Smooth muscle cell (in vitro differentiated cells): ENCODE data around the gene PGA5. TPM values are rescaled to one million over a fixed set of nuclear protein-coding genes. Genes with fewer than 3 reads are reported as not detected.

Experiments used
- DNase-seq: peaks from one replicate; lab custom pipeline; 2025; ENCODE audit not compliant: unreplicated experiment; lab: John Stamatoyannopoulos, UW
- H2AFZ ChIP-seq: fragments of 200-600 bp; sonication (generic); 2 replicates; pipeline ENCODE4 v1.6.0; 2016; ENCODE audit warnings: antibody characterized with exemption, low read depth, mild to moderate bottlenecking
- H3F3A ChIP-seq: fragments of 200-600 bp; sonication (generic); 2 replicates; pipeline ENCODE4 v1.6.0; 2017; ENCODE audit warnings: antibody characterized with exemption, low read depth
- H3K27ac ChIP-seq: fragments of 200-600 bp; sonication (generic); 2 replicates; pipeline ENCODE4 v1.5.1; 2016; ENCODE audit warnings: low read depth, mild to moderate bottlenecking
- H3K27me3 ChIP-seq: fragments of 200-600 bp; sonication (generic); 2 replicates; pipeline ENCODE4 v1.6.1; 2016; ENCODE audit warnings: low read depth, mild to moderate bottlenecking
- H3K36me3 ChIP-seq: fragments of 200-600 bp; sonication (generic); 2 replicates; pipeline ENCODE4 v1.5.1; 2016; ENCODE audit warnings: low read depth
- H3K4me1 ChIP-seq: fragments of 200-600 bp; sonication (generic); 2 replicates; pipeline ENCODE4 v1.5.1; 2016; ENCODE audit warnings: low read depth
- H3K4me2 ChIP-seq: fragments of 200-600 bp; sonication (generic); 2 replicates; pipeline ENCODE4 v1.6.0; 2016; ENCODE audit warnings: mild to moderate bottlenecking
- H3K4me3 ChIP-seq: fragments of 200-600 bp; sonication (generic); 2 replicates; pipeline ENCODE4 v1.5.1; 2016; ENCODE audit warnings: mild to moderate bottlenecking
- H3K79me2 ChIP-seq: fragments of 200-600 bp; sonication (generic); 2 replicates; pipeline ENCODE4 v1.6.0; 2016; ENCODE audit warnings: low read depth, mild to moderate bottlenecking
- H3K9ac ChIP-seq: fragments of 200-600 bp; sonication (generic); 2 replicates; pipeline ENCODE4 v1.6.0; 2016; ENCODE audit warnings: low read depth
- H3K9me3 ChIP-seq: fragments of 200-600 bp; sonication (generic); replicated peaks from 2 replicates; pipeline ENCODE4 v1.5.1; 2016; ENCODE audit warnings: low read depth
- H4K20me1 ChIP-seq: fragments of 200-600 bp; sonication (generic); 2 replicates; pipeline ENCODE4 v1.6.0; 2016; ENCODE audit warnings: low read depth
- CTCF ChIP-seq: fragments of 200-600 bp; sonication (generic); IDR thresholded peaks from 2 replicates; pipeline ENCODE4 v1.5.1; 2017; ENCODE audit warnings: borderline replicate concordance, mild to moderate bottlenecking, antibody characterized with exemption; ENCODE audit not compliant: insufficient read depth, poor library complexity, severe bottlenecking
- whole genome bisulfite sequencing: methylation state at CpG from one replicate; pipeline ENCODE4 v1.1.7; 2016; ENCODE audit warnings: low lambda C conversion rate; 5-methylcytosine and 5-hydroxymethylcytosine counted together
- polyA plus RNA-seq: library from polyadenylated mRNA; unstranded; fragments of >200 nt; fragmentation: Nextera tagmentation; extraction: Ambion mirVana; gene quantifications from 2 replicates; pipeline ENCODE4 v1.2.1, GENCODE V29; 2016
- total RNA-seq: library from RNA; depleted of rRNA; stranded (reverse); fragments of >200 nt; gene quantifications from 2 replicates; pipeline ENCODE4 v1.2.3, GENCODE V29; 2014

Gene PGA5
- total and polyA plus RNA-seq, 2 experiments from 2014 or later, result 0.17 TPM; not detected in 1

GRCh38 chr11:61266602-61267001 lies 25.6 kb downstream of the PGA5 start:
- H3K4me3 ChIP-seq, result no peak overlapping the region
- no peaks in the 10 kb centered on the region for H3F3A ChIP-seq
- no peak overlapping the region for H3K4me2 ChIP-seq
- no peaks in the 10 kb centered on the region for H3K36me3 ChIP-seq
- H3K9ac ChIP-seq, result no peak overlapping the region
- DNase-seq, result no peak
- H3K27me3 ChIP-seq, result no peaks in the 10 kb centered on the region
- H3K9me3 ChIP-seq, result no peaks in the 10 kb centered on the region
- no peak for TF ChIP-seq CTCF
- H4K20me1 ChIP-seq, result no peaks in the 10 kb centered on the region
- no peak overlapping the region for H3K27ac ChIP-seq
- H3K79me2 ChIP-seq, result no peaks in the 10 kb centered on the region
- H3K4me1 ChIP-seq, result no peaks in the 10 kb centered on the region
- WGBS, result 90% methylated on average over 4 of the region's 4 CpGs
- H2AFZ ChIP-seq, result no peak overlapping the region

- Histone ChIP-seq H3K4me2 (no peak overlapping the region), H3K27ac (no peak overlapping the region), H3K79me2 (no peaks in the 10 kb centered on the region), H3K4me3 (no peak overlapping the region), H3K9me3 (no peaks in the 10 kb centered on the region), H3F3A (no peaks in the 10 kb centered on the region), H4K20me1 (no peaks in the 10 kb centered on the region), H3K27me3 (no peaks in the 10 kb centered on the region), H3K36me3 (no peaks in the 10 kb centered on the region), H2AFZ (no peak overlapping the region), H3K9ac (no peak overlapping the region), H3K4me1 (no peaks in the 10 kb centered on the region)
- DNase-seq, result no peak
- 87% methylated on average over 6 of the region's 6 CpGs for WGBS
- TF ChIP-seq CTCF, result no peak
Measured at GRCh38 chr11:61267437-61267841, 26.5 kb downstream of the PGA5 start.

- H3F3A ChIP-seq, result no peaks in the 10 kb centered on the region
- H3K4me3 ChIP-seq, result no peak overlapping the region
- no peaks in the 10 kb centered on the region for H3K36me3 ChIP-seq
- 97% methylated on average over 15 of the region's 15 CpGs for WGBS
- no peak overlapping the region for H3K9ac ChIP-seq
- no peaks in the 10 kb centered on the region for H3K27me3 ChIP-seq
- no peak overlapping the region for H3K27ac ChIP-seq
- no peaks in the 10 kb centered on the region for H3K79me2 ChIP-seq
- no peaks in the 10 kb centered on the region for H3K4me1 ChIP-seq
- no peaks in the 10 kb centered on the region for H4K20me1 ChIP-seq
- TF ChIP-seq CTCF, result no peak
- no peak overlapping the region for H3K4me2 ChIP-seq
- no peaks in the 10 kb centered on the region for H3K9me3 ChIP-seq
- H2AFZ ChIP-seq, result no peak overlapping the region
- no peak for DNase-seq
Measured at GRCh38 chr11:61268588-61269250, 27.7 kb downstream of the PGA5 start.

- 93% methylated on average over 7 of the region's 7 CpGs for WGBS
- H3K9ac ChIP-seq, result no peak overlapping the region
- no peaks in the 10 kb centered on the region for H3K4me1 ChIP-seq
- no peaks in the 10 kb centered on the region for H3K36me3 ChIP-seq
- no peak for DNase-seq
- H2AFZ ChIP-seq, result no peak overlapping the region
- H3K27me3 ChIP-seq, result no peaks in the 10 kb centered on the region
- no peaks in the 10 kb centered on the region for H4K20me1 ChIP-seq
- no peak overlapping the region for H3K27ac ChIP-seq
- H3K4me2 ChIP-seq, result no peak overlapping the region
- no peaks in the 10 kb centered on the region for H3K9me3 ChIP-seq
- TF ChIP-seq CTCF, result no peak
- no peaks in the 10 kb centered on the region for H3K79me2 ChIP-seq
- no peak overlapping the region for H3K4me3 ChIP-seq
- no peaks in the 10 kb centered on the region for H3F3A ChIP-seq
Measured at GRCh38 chr11:61270354-61271076, 29.5 kb downstream of the PGA5 start.
